ENCODE data around the gene TDRD12. TPM values are rescaled to one million over a fixed set of nuclear protein-coding genes. Genes with fewer than 3 reads are reported as not detected.

The TDRD12 gene
- total RNA-seq, 1 experiment from 2014 or later, result 1.3 TPM

- no peak overlapping the region for H2BK20ac ChIP-seq (ENCODE audit: low read depth, low read length, poor library complexity, severe bottlenecking)
- peaks cover 0 to 4% (median 0%) of the 10 kb centered on the region in 3 experiments; a peak in 2 of 7 replicates for H3K36me3 Mint-ChIP-seq (ENCODE audit: insufficient read depth in 1 of 3, low read depth in 3 of 3)
- H4K91ac ChIP-seq (ENCODE audit: insufficient read length, low read depth, low read length), result no peak overlapping the region
These were observed 118.0 kb downstream of the TDRD12 start for GRCh38 chr19:32837531-32837930.

More at GRCh38 chr19:32837531-32837930, 118.0 kb downstream of the TDRD12 start:
- H3K9me3 ChIP-seq (ENCODE audit: control insufficient read depth, low read depth, low read length), result no peaks in the 10 kb centered on the region
- no peaks in the 10 kb centered on the region for H4K20me1 ChIP-seq (ENCODE audit: control insufficient read depth, insufficient read depth, insufficient read length)
- no peak overlapping the region for H3K4me3 Mint-ChIP-seq
- H3K79me2 ChIP-seq (ENCODE audit: insufficient read depth, low read length), result no peaks in the 10 kb centered on the region
- H3K18ac ChIP-seq (ENCODE audit: insufficient read length, low read depth, low read length), result no peak overlapping the region
- H3K27ac ChIP-seq (ENCODE audit: insufficient read length, low read depth, low read length), result no peak overlapping the region
- no peak overlapping the region for H2AK5ac ChIP-seq (ENCODE audit: insufficient read length, low read length)
- no peak overlapping the region for H4K5ac ChIP-seq (ENCODE audit: insufficient read length, low read depth, low read length)
- no peak overlapping the region for H2AFZ ChIP-seq (ENCODE audit: low read length)
- H2BK5ac ChIP-seq (ENCODE audit: insufficient read length, low read length), result no peak overlapping the region
- H4K8ac ChIP-seq (replicated peaks; ENCODE audit: insufficient read length, low read depth, low read length), result no peak overlapping the region
- no CpG with 5 or more reads among the region's 7 CpGs for WGBS (ENCODE audit: extremely low coverage, insufficient read length, low lambda C conversion rate)
- H2BK15ac ChIP-seq (ENCODE audit: low read depth, low read length), result no peak overlapping the region
- H3K23me2 ChIP-seq (ENCODE audit: insufficient read length, low read depth, low read length, poor library complexity, severe bottlenecking), result no peaks in the 10 kb centered on the region
- H3T11ph ChIP-seq (ENCODE audit: low read length), result no peak overlapping the region
- H3K27me3 ChIP-seq (ENCODE audit: insufficient read depth, low read length), result no peaks in the 10 kb centered on the region
- no peak overlapping the region for H2BK120ac ChIP-seq (ENCODE audit: low read depth, low read length, poor library complexity, severe bottlenecking)
- no peak overlapping the region for H3K14ac ChIP-seq (ENCODE audit: insufficient read depth, low read length)
- H3K79me1 ChIP-seq (ENCODE audit: insufficient read depth, low read depth, low read length, poor library complexity, severe bottlenecking), result no peaks in the 10 kb centered on the region
- H3K27me3 Mint-ChIP-seq (ENCODE audit: low read depth), result no peaks in the 10 kb centered on the region; the same call in 1 of the 2 replicates
- no peak overlapping the region for H3K9ac ChIP-seq (ENCODE audit: extremely low read depth, insufficient read length, low read length)
- no peak overlapping the region for H3K4ac ChIP-seq (ENCODE audit: low read depth, low read length)
- H3K56ac ChIP-seq (ENCODE audit: insufficient read length, low read depth, low read length), result no peak overlapping the region
- H3K4me1 Mint-ChIP-seq, result no peaks in the 10 kb centered on the region
- H3K9me3 Mint-ChIP-seq, result peaks cover 11 to 13% of the 10 kb centered on the region in 2 experiments; a peak in 4 of 5 replicates
- DNase-seq, result no peak
- H3K27ac Mint-ChIP-seq, result no peak overlapping the region
- no peak overlapping the region for H3K23ac ChIP-seq (ENCODE audit: insufficient read length, low read depth, low read length)
- H3K4me1 ChIP-seq (ENCODE audit: insufficient read depth, low read length), result no peaks in the 10 kb centered on the region
- no peak for TF ChIP-seq CTCF (conservative IDR thresholded peaks at IDR 0.05)
- no peak overlapping the region for H2BK12ac ChIP-seq (ENCODE audit: insufficient read length, low read depth, low read length)
- no peak overlapping the region for H3K4me2 ChIP-seq (ENCODE audit: insufficient read depth, insufficient read length, low read length)

All from H9 (cell line).